C4-2B (cell line): ENCODE measurements around the gene PATJ.
"Not testable (repeated sequence)": the region's sequence is repeated elsewhere in the genome, so short reads cannot be mapped to it uniquely, and the experiment has no call there.

Source experiments
- H3K27ac ChIP-seq: fragments of 450-650 bp; 2 replicates; pipeline ENCODE4 v1.5.1; 2017
- CTCF ChIP-seq: fragments of 450-650 bp; conservative IDR thresholded peaks from 2 replicates; pipeline ENCODE4 v1.5.1; 2017; ENCODE audit warnings: mild to moderate bottlenecking
- ZFX ChIP-seq: fragments of 450-650 bp; IDR thresholded peaks from 2 replicates; pipeline ENCODE4 v1.6.1; 2017

Gene PATJ

GRCh38 chr1:61784726-61785125, 42.4 kb downstream of the PATJ start:
- TF ChIP-seq CTCF = no peak
- no peak for TF ChIP-seq ZFX
- H3K27ac ChIP-seq = no peak overlapping the region

GRCh38 chr1:61790837-61791236, 48.6 kb downstream of the PATJ start:
- TF ChIP-seq ZFX (no peak), CTCF (no peak)
- H3K27ac ChIP-seq = no peak overlapping the region

GRCh38 chr1:61797045-61797755, 54.9 kb downstream of the PATJ start:
- no peak overlapping the region for H3K27ac ChIP-seq
- no peak for TF ChIP-seq CTCF

- not testable (repeated sequence) for H3K27ac ChIP-seq
Measured at GRCh38 chr1:61801047-61801446, 58.8 kb downstream of the PATJ start.

- TF ChIP-seq CTCF (no peak), ZFX (no peak)
- no peak overlapping the region for H3K27ac ChIP-seq
Measured at GRCh38 chr1:61807606-61808140, 65.4 kb downstream of the PATJ start.

GRCh38 chr1:61808321-61808720, 66.0 kb downstream of the PATJ start:
- no peak for TF ChIP-seq ZFX
- no peak for TF ChIP-seq CTCF
- H3K27ac ChIP-seq = no peak overlapping the region

GRCh38 chr1:61808968-61809367, 66.7 kb downstream of the PATJ start:
- no peak overlapping the region for H3K27ac ChIP-seq
- no peak for TF ChIP-seq CTCF
- TF ChIP-seq ZFX = no peak

GRCh38 chr1:61812916-61813315, 70.6 kb downstream of the PATJ start:
- TF ChIP-seq CTCF (no peak), ZFX (no peak)
- H3K27ac ChIP-seq = no peak overlapping the region
